Caki2 (cell line): ENCODE data around the gene KRTAP3-1. TPM values are rescaled to one million over a fixed set of nuclear protein-coding genes. Genes with fewer than 3 reads are reported as not detected.
"Not testable (repeated sequence)": the region's sequence is repeated elsewhere in the genome, so short reads cannot be mapped to it uniquely, and the experiment has no call there.

Experiments
- DNase-seq: peaks from one replicate; pipeline ENCODE4 v3.0.0-alpha.2; 2015; ENCODE audit warnings: low read depth
- in situ Hi-C: cut with HindIII; loops from 2 replicates; pipeline ENCODE4 v1.10.0; 2016; ENCODE audit warnings: low sequenced_read_pairs, low pct_unique_long_range_greater_than_20kb, mixed read lengths
- total RNA-seq: library from RNA; depleted of rRNA; stranded (reverse); fragments of >200 nt; shearing (Covaris generic); gene quantifications from 2 replicates; pipeline ENCODE4 v1.2.3, GENCODE V29; 2014; ENCODE audit warnings: low replicate concordance

Gene KRTAP3-1
- total RNA-seq, 1 experiment from 2014 or later, result not detected

DNA sequence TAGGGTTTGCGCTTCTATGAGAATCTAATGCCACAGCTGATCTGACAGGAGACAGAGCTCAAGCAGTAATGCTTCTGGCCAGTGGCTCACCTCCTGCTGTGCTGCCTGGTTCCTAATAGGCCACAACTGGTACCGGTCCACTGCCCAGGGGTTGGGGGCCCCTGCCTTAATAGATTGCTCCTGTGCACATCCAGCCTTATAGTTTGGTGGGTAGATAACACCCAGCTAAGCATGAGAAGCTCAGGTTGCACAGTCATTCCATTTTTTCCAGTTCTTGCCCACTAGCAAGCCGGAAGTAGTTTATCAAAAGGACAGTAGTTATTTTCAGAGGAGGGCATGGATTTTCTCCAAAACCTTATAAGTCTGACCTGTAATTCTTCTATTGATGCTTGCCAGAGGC lies 10.5 kb upstream of the KRTAP3-1 start:
- in situ Hi-C loops, result no loop called here
- DNase-seq, result no peak

DNA sequence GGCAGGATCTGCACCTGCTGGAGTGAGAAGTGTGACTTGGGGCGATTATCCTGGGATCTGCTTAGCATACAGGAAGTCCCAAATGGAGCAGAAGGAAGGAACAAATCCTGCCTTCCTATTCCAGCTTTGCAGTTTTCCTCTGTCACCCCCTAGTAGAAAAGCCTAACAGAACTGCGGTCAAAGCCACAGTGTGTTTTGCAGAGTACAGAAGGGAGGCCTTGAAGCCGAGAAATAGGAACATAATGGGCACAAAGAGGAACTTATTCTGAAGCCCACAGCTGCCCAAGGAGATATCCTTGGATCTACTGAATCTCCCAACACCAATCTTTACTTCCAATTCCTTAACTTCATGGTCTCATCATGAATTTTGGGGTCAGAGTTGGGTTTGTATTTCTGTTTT lies 9.6 kb upstream of the KRTAP3-1 start:
- in situ Hi-C loops, result no loop called here

DNA sequence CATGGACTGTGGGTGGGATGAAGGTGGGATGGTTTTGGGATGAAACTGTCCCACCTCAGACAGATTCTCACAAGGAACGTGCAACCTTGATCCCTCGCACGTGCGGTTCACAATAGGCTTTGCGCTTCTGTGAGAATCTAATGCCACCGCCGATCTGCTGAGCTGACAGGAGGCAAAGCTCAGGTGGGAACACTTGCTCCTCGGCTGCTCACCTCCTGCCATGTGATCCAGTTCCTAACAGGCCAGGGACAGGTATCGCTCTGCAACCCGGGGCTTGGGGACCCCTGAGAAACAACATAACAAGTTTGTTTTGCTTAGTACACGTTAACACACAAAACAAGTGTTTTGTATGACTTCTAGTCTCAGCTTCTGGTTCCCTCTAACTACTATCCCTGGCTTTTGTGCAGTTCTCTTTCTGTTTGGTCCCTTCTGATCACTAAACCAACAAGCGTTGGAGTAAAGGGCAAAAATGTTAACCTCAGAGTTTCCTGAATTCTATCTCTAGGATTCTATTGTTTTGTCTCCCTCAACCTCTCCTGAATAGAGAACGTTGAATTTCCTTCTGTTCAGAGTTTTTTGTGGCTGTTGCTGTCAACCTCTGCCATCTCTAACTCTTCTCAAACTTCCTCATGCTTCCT lies 7.8 kb upstream of the KRTAP3-1 start:
- DNase-seq, result no peak
- in situ Hi-C loops, result no loop called here

More for the DNA sequence above, 9.6 kb upstream of the KRTAP3-1 start:
- no peak for DNase-seq

DNA sequence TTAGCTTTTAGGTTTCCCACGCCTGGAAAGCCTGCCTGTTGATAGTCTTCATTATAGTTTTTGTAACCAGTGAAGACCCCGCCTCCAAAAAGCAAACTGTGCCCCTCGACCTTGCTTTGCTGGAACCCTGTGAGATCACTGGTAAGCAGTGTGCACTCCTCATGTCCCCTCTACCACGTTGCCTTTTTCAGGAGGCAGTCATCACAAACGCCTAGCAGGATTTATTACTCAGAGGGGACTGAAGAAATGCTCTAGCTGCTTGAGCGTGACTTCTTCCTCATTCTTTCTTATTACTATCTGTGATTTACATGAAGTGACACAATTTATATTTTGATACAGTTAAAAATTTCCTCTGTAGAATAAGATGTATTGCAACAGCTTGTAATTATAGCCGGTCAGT lies 6.5 kb upstream of the KRTAP3-1 start:
- in situ Hi-C loops, result no loop called here
- peak; percentile 47 for DNase-seq

DNA sequence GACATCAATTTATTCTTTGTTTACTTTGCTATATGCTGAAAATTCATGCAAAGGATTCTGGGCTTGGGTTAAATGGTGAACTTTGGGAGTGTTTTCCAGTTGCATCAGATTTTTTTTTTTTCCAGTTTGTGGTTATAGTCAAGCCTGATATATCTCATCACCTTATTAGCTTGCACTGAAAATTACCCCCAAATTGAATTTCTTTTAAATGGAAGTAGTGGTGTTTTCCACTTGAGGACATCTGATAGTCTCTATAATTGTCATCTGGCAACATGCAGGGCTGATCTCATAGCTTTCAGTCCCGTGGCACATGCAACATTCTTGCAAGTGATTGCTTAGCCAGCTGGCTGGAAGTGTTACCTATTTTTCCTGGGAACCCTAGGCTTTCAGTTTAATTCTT lies 4.7 kb upstream of the KRTAP3-1 start:
- in situ Hi-C loops, result no loop called here
- DNase-seq, result no peak

DNA sequence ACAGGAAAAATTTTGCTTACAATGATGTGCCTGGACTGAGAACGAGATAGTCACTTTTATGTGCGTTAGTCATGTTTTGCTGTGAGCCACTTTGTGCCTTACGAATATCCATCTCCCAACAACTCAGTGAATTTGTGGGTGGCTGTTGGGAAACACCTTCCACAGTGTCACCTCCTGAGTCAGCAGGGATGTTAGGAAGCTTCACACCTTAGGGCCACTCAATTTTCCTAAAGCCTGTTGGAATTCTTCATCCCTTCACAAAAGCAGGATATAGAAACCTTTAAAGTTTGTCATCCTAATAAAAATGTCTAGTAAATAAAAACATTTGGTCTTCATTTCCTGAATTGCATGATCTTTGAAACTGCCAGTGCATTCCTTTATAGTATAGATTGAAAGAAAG lies 4.3 kb upstream of the KRTAP3-1 start:
- in situ Hi-C loops, result no loop called here

DNA sequence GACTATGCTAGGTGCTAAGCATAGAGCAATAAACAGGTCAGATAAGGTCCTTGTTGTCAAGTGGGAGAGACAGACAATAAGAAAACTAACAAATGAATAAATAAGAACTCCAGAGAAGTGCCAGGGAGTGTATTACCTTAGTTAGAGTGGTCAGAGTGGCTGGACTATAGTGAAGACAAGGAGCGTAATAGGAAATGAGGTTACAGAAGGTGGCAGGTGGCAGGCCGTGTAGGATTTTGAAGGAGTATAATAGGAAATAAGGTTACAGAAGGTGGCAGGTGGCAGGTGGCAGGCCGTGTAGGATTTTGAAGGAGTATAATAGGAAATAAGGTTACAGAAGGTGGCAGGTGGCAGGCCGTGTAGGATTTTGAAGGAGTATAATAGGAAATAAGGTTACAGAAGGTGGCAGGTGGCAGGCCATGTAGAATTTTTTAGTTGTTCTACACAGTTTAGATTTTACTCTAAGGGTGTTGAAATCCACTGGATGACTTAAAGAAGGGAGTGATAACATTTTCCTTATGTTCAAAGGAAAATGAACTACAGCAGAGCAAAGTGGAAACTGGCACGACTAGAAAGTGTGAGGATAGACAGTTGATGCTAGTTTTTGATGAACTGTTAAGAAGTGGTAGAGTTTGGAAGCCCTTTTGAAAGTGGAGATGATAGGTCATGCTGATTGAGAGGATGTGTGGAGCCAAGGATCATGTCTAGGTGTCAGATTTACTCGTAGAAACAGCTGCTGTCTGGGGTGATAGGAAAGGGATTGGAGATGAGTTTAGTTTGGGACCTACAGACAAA lies 3.6 kb upstream of the KRTAP3-1 start:
- DNase-seq, result no peak
- in situ Hi-C loops, result no loop called here

More for the DNA sequence above, 4.3 kb upstream of the KRTAP3-1 start:
- no peak for DNase-seq

DNA sequence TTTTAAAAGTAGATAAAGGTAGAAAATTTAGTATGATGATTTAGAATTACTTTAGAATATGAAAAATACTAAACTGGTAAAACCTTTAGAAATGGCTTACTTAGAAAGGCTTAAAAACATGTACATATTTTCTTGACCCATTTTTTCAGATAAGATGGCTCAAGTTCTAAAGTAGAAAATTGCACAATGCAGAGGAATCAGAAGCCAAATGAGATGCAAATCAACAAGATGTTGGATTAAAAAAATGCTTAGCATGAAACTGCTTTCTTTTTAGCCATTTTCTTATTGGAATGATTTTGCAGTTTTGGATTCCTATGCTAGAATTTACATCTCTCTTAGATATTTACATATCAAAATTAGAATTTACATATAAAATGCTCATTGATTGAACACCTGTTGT lies 1.5 kb upstream of the KRTAP3-1 start:
- no peak for DNase-seq
- in situ Hi-C loops, result no loop called here

DNA sequence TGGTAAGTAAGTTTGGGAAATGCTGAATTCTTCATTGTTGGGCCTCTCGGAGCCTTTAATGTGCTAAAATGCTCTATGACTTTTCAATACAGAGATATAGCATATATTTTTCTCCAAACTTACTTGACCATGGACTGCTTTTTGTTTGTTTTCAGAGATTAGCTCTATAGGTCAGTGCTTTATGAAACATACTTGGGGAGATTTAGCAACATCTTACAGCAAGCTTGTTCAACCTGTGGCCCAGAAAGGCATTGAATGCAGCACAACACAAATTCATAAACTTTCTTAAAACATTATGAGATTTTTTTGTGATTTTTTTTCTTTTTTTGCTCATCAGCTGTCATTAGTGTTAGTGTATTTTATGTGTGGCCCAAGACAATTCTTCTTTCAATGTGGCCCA lies 1.0 kb upstream of the KRTAP3-1 start:
- in situ Hi-C loops, result no loop called here
- DNase-seq, result no peak

DNA sequence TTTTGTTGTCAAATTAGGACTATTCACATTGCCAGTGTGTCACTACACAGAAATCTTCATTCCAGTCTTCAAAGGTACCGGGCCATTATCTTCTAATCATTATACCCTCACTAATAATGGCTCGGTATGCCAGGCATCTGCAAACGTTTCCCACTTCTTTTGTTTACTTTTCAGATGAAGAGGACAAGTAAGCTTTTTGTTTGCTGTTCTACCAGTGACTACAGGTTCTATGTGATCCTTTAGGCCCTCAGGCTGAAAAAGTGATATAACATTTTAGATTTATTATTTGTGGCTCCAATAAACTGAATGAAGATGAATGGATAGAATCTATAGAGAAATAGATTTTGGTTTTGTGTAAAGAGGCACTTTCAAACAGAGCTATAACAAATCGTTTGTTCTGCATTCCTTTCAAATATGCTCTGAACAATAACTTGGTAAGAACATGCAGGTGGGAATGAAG lies 403 bp upstream of the KRTAP3-1 start:
- DNase-seq, result no peak
- in situ Hi-C loops, result no loop called here

DNA sequence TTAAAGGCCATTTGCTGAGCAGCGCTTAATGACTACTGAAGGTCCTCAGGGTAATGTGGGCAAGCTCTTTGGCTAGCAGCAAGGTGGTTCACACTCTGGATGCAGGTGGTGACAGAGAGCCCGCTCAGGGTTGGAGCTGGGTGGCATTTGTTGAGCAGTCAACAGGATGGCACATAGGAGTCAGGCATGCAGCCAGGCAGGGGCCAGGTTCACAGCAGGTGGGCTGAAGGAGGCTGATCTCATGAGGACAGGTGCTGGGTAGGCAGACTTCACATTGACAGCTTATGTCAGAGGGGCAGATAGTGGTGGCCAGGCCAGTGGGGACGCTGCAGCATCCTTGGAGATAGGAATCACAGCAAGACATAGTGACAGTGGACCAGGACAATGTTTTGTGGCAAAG lies 4.5 kb downstream of the KRTAP3-1 start:
- DNase-seq, result no peak

DNA sequence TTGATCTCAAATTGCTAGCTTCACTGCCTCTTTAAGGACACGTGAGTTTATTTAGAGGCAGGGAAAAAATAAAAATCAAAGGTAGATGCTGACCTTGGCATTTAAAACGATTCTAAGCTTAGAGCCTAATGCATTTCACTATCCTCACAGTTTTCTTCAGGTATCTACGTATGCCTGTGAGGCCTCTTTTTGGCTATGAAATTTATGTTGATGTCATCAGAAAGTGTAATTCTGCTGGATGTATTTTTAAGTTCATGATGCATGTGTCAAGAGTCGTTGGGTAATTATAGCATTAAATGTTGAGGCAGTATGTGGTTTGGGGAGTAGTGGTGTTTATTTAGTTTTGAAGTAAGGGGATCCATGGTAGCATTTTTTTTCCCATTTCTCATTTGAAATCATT lies 5.0 kb downstream of the KRTAP3-1 start:
- DNase-seq, result no peak
- in situ Hi-C loops, result no loop called here

More for the DNA sequence above, 4.5 kb downstream of the KRTAP3-1 start:
- in situ Hi-C loops, result no loop called here

DNA sequence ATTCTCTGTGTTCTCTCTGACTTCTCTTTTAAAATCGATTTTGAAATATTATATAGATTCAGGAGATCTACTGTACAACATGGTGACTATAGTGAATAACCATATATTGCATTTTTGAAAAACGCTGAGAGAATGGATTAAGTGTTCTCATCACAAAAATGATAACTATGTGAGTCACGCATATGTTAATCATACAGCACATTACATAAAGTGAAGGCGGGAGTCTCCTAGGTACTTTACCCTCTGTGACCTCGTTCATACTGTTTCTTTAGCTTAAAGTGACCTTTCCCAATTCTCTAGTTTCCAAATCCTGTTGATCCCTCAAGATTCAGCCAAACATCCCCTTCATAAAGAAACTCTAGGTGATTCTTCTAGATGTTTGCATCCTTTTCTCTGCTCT lies 6.1 kb downstream of the KRTAP3-1 start:
- no peak for DNase-seq
- in situ Hi-C loops, result no loop called here

DNA sequence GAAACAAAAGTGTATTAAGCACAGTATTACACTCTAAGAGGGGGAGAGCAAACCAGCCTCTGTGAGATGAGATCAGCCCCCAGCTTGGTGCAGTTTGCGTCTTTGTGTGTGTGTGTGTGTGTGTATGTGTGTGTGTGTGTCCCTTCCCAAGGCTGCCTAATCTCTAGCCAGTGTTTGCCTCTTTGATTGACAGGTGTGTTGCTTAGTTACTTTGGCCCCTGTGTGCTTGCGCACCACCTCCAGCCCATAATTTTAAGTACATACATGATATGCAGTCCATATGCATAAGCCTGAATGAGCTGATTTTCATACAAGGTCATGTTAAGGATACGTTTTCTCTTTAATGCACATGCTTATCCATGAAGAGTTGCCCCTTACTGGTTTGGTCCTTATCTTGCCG lies 7.1 kb downstream of the KRTAP3-1 start:
- DNase-seq, result no peak
- in situ Hi-C loops, result no loop called here

DNA sequence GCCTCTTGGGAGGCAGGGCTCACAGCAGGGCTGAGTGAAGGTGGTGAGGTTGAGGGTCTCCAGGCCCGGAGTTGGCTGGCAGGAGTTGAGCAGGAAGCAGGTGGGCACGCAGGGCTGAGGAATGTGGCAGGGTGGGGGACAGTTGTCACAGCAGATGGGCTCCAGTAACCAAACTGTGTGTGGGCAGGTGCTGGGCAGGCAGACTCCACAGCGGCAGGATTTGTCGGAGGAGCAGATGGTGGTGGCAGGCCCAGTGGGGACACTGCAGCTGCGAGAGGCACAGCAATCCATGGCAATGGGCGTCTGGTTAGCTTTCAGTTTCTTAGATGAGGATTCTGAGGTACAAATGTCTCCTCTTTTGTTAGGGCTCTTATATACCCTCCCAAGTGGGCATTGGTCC lies 9.4 kb downstream of the KRTAP3-1 start, which contains the start of gene KRTAP3-2:
KRTAP3-2 (minus strand) TSS at position 344 of the 400 bp plus-strand sequence; CDS start at position 291, 53 bp downstream.
- in situ Hi-C loops, DNase-seq: not testable (repeated sequence)

DNA sequence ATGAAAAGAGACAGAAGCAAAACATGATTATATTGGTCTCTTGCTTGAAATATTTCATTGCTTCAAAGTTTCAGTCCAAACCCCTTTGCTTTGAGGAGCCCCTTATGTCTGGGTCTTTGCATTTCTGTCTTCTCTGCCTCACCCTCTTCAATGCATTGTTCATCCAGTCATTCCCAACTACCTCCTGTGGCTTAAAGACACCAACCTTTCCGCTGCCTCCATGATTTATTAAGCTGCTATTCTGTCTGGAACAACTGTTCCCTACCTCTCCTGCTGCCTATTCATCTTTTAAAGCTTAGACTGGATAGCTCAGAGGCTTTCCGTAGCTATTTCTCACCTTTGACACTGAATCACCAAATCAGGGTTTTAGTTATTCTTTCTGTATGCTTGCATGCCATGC lies 11.6 kb downstream of the KRTAP3-1 start:
- no peak for DNase-seq
- in situ Hi-C loops, result no loop called here

DNA sequence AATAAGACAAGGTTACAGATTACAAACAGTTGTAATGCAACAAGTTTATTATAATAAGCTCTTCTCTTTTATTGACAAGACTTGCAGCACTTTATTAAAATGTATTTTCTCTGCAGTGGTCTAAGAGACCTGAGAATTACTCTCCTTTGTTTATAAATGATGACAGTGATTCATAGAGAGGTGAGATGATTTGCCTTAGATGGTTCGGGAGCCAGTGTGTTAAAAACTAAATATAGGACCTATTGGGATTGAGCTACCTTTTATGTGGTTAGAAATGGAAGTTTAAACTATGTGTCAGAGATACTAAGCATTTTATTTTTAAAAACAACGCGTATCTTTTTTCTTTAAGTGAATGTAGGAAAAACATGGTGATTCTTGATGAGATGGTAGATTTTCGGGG lies 12.1 kb downstream of the KRTAP3-1 start:
- in situ Hi-C loops, result no loop called here
- no peak for DNase-seq

DNA sequence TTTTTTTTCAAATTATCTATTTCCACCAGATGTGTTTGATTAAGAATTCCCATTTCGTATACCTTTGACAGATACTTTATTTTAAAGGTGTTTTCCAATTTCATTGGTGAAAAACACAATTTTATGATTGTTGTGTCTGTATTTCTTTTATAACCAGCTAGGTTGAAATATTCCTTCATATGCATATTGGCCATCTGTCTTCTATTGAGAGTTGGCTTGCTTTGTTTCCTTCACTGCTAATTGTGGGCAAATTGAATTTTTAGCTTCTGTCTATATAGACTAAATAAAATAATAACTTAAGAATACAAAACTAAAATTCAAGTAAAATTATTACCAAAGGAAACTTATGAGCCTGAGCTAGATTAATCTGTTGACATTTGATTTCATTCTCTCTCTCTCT lies 13.8 kb downstream of the KRTAP3-1 start:
- in situ Hi-C loops, result no loop called here
- no peak for DNase-seq

DNA sequence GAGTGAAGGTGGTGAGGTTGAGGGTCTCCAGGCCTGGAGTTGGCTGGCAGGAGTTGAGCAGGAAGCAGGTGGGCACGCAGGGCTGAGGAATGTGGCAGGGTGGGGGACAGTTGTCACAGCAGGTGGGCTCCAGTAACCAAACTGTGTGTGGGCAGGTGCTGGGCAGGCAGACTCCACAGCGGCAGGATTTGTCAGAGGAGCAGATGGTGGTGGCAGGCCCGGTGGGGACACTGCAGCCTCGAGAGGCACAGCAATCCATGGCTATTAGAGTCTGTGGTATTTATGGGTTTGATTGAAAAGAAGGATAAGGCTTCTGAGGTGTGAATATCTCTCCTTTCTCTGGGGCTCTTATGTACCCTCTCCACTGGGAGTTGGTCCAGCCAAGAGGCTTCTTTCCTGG lies 15.1 kb downstream of the KRTAP3-1 start, which contains the start of gene KRTAP3-3:
KRTAP3-3 (minus strand) TSS at position 326 of the 400 bp plus-strand sequence; CDS start at position 259, 67 bp downstream.
- in situ Hi-C loops, result no loop called here
- DNase-seq, result no peak
